Liver (tissue), 9 donors: Measurements from ENCODE around the gene LRRC8B. TPM values are rescaled to one million over a fixed set of nuclear protein-coding genes. Genes with fewer than 3 reads are reported as not detected.

Experiments used
- DNase-seq: peaks from one replicate; pipeline ENCODE4 v3.0.0-alpha.2; 2017; ENCODE audit warnings: low spot score
- H3K27ac ChIP-seq, 2 donors: one replicate each; pipeline ENCODE4 v1.7.0; 2013; ENCODE audit warnings: inconsistent platforms in 2 of 2, low read length in 2 of 2, control low read depth in 1 of 2, low read depth in 1 of 2, mild to moderate bottlenecking in 1 of 2
- H3K27me3 ChIP-seq, 4 donors: one replicate each; pipeline versions ENCODE4 v1.6.1 to v1.7.0; 2013; ENCODE audit warnings: low read length in 3 of 4, inconsistent platforms in 1 of 4, mild to moderate bottlenecking in 1 of 4, moderate library complexity in 1 of 4; ENCODE audit not compliant: control insufficient read depth in 4 of 4, insufficient read depth in 4 of 4
- H3K36me3 ChIP-seq, 4 donors: one replicate each; pipeline versions ENCODE4 v1.6.1 to v1.7.0; 2013; ENCODE audit warnings: low read length in 3 of 4, mild to moderate bottlenecking in 3 of 4, low read depth in 1 of 4, moderate library complexity in 1 of 4; ENCODE audit not compliant: control insufficient read depth in 4 of 4, insufficient read depth in 3 of 4
- H3K4me1 ChIP-seq, 4 donors: one replicate each; pipeline versions ENCODE4 v1.6.1 to v1.7.0; 2013; ENCODE audit warnings: low read length in 3 of 4, mild to moderate bottlenecking in 3 of 4, moderate library complexity in 1 of 4; ENCODE audit not compliant: control insufficient read depth in 4 of 4, insufficient read depth in 4 of 4
- H3K4me3 ChIP-seq, 3 donors: one replicate each; pipeline versions ENCODE4 v1.6.1 to v1.7.0; 2013; ENCODE audit warnings: low read length in 3 of 3, control low read depth in 1 of 3, low read depth in 1 of 3, mild to moderate bottlenecking in 1 of 3
- H3K9ac ChIP-seq, 2 donors: one replicate each; pipeline ENCODE4 v1.7.0; 2013; ENCODE audit warnings: low read length in 2 of 2, mild to moderate bottlenecking in 2 of 2, moderate library complexity in 2 of 2, control low read depth in 1 of 2, low read depth in 1 of 2
- H3K9me3 ChIP-seq, 4 donors: one replicate each; pipeline versions ENCODE4 v1.6.1 to v1.7.0; 2013; ENCODE audit warnings: low read length in 3 of 4; ENCODE audit not compliant: control insufficient read depth in 4 of 4
- EGR1 ChIP-seq, 2 donors: IDR thresholded peaks; 2 replicates each; pipeline ENCODE4 v1.6.1; 2016 to 2018; ENCODE audit warnings: antibody characterized with exemption in 2 of 2, low read depth in 2 of 2
- FOXA1 ChIP-seq: IDR thresholded peaks from 2 replicates; pipeline ENCODE4 v1.6.1; 2016; ENCODE audit warnings: antibody characterized with exemption
- FOXA2 ChIP-seq: IDR thresholded peaks from 2 replicates; pipeline ENCODE4 v1.6.1; 2016; ENCODE audit warnings: antibody characterized with exemption
- GABPA ChIP-seq, 2 donors: IDR thresholded peaks in 1 of 2; conservative IDR thresholded peaks in 1 of 2; 2 replicates each; pipeline ENCODE4 v1.6.1; 2016; ENCODE audit warnings: antibody characterized with exemption in 2 of 2, mild to moderate bottlenecking in 1 of 2, moderate library complexity in 1 of 2
- HNF4A ChIP-seq, 2 donors: conservative IDR thresholded peaks; 2 replicates each; pipeline ENCODE4 v1.6.1; 2016; ENCODE audit warnings: antibody characterized with exemption in 2 of 2, mild to moderate bottlenecking in 2 of 2
- HNF4G ChIP-seq: IDR thresholded peaks from 2 replicates; pipeline ENCODE4 v1.6.1; 2016; ENCODE audit warnings: antibody characterized with exemption
- JUND ChIP-seq, 2 donors: IDR thresholded peaks; 2 replicates each; pipeline ENCODE4 v1.6.1; 2016; ENCODE audit warnings: antibody characterized with exemption in 2 of 2
- NR2F2 ChIP-seq: IDR thresholded peaks from 2 replicates; pipeline ENCODE4 v1.6.1; 2016; ENCODE audit warnings: antibody characterized with exemption
- RAD21 ChIP-seq, 2 donors: IDR thresholded peaks; 2 replicates each; pipeline ENCODE4 v1.6.1; 2016; ENCODE audit warnings: antibody characterized with exemption in 2 of 2, mild to moderate bottlenecking in 2 of 2
- RXRA ChIP-seq, 2 donors: IDR thresholded peaks; 2 replicates each; pipeline ENCODE4 v1.6.1; 2017 to 2018; ENCODE audit warnings: antibody characterized with exemption in 2 of 2, mild to moderate bottlenecking in 1 of 2
- SP1 ChIP-seq: IDR thresholded peaks from 2 replicates; pipeline ENCODE4 v1.6.1; 2018; ENCODE audit warnings: antibody characterized with exemption, mild to moderate bottlenecking
- TAF1 ChIP-seq: conservative IDR thresholded peaks from 2 replicates; pipeline ENCODE4 v1.6.1; 2016; ENCODE audit warnings: antibody characterized with exemption, mild to moderate bottlenecking
- YY1 ChIP-seq: IDR thresholded peaks from 2 replicates; pipeline ENCODE4 v1.6.1; 2016; ENCODE audit warnings: antibody characterized with exemption, mild to moderate bottlenecking
- WGBS: extraction: QIAGEN DNeasy Blood & Tissue Kit; methylation state at CpG from one replicate; pipeline ENCODE4 v1.1.7; 2013; 5-methylcytosine and 5-hydroxymethylcytosine counted together
- polyA plus RNA-seq, 2 donors: library from polyadenylated mRNA; stranded (reverse) in 1 of 2; unstranded in 1 of 2; fragments of 200-250 nt in 1 of 2; fragments of >200 nt in 1 of 2; fragmentation: Nextera tagmentation in 1 of 2; extraction: Ambion mirVana in 1 of 2; gene quantifications; one replicate each; pipeline versions ENCODE4 v1.2.1 to v1.2.3, GENCODE V29; 2013 to 2015
- total RNA-seq, 2 donors: library from RNA; depleted of rRNA; stranded (reverse); fragments of >200 nt; gene quantifications; one replicate each; pipeline ENCODE4 v1.2.3, GENCODE V29; 2014
- TF ChIP-seq, protein P1 (sequence below): fragments of 150-350 bp; IDR thresholded peaks from 2 replicates; pipeline ENCODE4 v1.5.1; 2017; ENCODE audit warnings: improper control_type of control experiment, low read depth, low read length; ENCODE audit not compliant: missing input control
- TF ChIP-seq, protein P2 (sequence below): IDR thresholded peaks from 2 replicates; pipeline ENCODE4 v1.6.1; 2016; ENCODE audit warnings: antibody characterized with exemption
- TF ChIP-seq, protein P3 (sequence below): IDR thresholded peaks from 2 replicates; pipeline ENCODE4 v1.6.1; 2016; ENCODE audit warnings: antibody characterized with exemption
- TF ChIP-seq, protein P4 (sequence below): IDR thresholded peaks from 2 replicates; pipeline ENCODE4 v1.6.1; 2016; ENCODE audit warnings: antibody characterized with exemption
- TF ChIP-seq, protein P5 (sequence below): IDR thresholded peaks from 2 replicates; pipeline ENCODE4 v1.6.1; 2016; ENCODE audit warnings: antibody characterized with exemption, mild to moderate bottlenecking
- donor health status: healthy.
- donor health status: healthy.
- donor health status: healthy.
- donor health status: healthy.
- donor health status: healthy.

The LRRC8B gene
- total and polyA plus RNA-seq, 4 donors: 1.2 to 4.3 (median 2.5) TPM

DNA sequence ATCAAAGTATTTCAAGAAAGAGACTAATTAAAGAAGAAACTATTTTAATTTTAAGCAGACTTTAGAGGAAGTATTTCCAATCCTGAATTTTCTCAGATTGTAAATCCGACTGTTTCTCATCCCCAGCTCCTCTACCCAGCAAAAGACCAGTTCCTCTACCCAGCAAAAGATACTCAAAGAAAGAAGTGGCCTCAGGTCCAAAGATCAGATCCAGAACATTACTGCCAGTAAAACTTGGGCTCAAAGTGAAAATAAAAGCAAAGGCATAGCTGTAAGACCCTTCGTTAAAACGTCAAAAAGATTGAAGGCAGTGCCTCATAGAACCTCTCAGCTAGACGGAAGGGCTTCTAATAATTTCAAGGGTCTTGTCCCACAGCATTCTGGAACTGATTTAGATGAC lies 50.0 kb downstream of the LRRC8B start (continued):
- TF ChIP-seq, protein P1, sequence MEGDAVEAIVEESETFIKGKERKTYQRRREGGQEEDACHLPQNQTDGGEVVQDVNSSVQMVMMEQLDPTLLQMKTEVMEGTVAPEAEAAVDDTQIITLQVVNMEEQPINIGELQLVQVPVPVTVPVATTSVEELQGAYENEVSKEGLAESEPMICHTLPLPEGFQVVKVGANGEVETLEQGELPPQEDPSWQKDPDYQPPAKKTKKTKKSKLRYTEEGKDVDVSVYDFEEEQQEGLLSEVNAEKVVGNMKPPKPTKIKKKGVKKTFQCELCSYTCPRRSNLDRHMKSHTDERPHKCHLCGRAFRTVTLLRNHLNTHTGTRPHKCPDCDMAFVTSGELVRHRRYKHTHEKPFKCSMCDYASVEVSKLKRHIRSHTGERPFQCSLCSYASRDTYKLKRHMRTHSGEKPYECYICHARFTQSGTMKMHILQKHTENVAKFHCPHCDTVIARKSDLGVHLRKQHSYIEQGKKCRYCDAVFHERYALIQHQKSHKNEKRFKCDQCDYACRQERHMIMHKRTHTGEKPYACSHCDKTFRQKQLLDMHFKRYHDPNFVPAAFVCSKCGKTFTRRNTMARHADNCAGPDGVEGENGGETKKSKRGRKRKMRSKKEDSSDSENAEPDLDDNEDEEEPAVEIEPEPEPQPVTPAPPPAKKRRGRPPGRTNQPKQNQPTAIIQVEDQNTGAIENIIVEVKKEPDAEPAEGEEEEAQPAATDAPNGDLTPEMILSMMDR: no peak
- TF ChIP-seq GABPA (IDR thresholded peaks at IDR 0.05 in 1 of 2, conservative IDR thresholded peaks at IDR 0.05 in 1 of 2): no peak
- no peak for TF ChIP-seq TAF1
- no peak for TF ChIP-seq FOXA1
- no peak for TF ChIP-seq RAD21 (IDR thresholded peaks at IDR 0.05)
- TF ChIP-seq RXRA (IDR thresholded peaks at IDR 0.05): no peak
- TF ChIP-seq FOXA2: no peak
- TF ChIP-seq, protein P2, sequence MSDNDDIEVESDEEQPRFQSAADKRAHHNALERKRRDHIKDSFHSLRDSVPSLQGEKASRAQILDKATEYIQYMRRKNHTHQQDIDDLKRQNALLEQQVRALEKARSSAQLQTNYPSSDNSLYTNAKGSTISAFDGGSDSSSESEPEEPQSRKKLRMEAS: no peak

DNA sequence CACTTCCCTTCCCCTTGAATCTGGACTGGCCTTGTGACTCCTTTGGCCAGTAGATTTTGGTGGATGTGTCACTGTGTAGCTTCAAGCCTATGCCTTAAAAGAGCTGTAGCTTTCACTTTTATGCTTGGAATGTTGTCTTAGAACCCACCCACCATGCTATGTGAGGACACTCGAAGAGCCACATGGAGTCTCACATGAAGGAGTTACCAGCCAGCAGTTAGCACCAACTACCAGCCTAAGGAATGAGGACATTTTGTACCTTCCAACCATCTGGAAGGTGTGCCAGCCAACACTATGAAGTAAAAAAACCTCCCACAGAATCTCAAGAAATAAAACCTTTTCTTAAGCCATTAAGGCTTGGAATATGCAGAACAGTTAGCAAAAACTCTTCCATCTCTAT lies 50.6 kb downstream of the LRRC8B start:
- Histone ChIP-seq H3K4me3 (no peak overlapping the region), H3K27me3 (no peaks in the 10 kb centered on the region), H3K4me1 (peaks cover 0 to 3% (median 0%) of the 10 kb centered on the region in 4 donors), H3K36me3 (no peaks in the 10 kb centered on the region), H3K9ac (no peak overlapping the region), H3K27ac (peak overlapping the region in 1 of 2 donors; percentile 11), H3K9me3 (no peaks in the 10 kb centered on the region)
- TF ChIP-seq HNF4A (conservative IDR thresholded peaks at IDR 0.05) (no peak), YY1 (no peak), RXRA (IDR thresholded peaks at IDR 0.05) (no peak), RAD21 (IDR thresholded peaks at IDR 0.05) (no peak), EGR1 (IDR thresholded peaks at IDR 0.05; ENCODE audit: low read depth in 2 of 2) (no peak)
- TF ChIP-seq, protein P3, sequence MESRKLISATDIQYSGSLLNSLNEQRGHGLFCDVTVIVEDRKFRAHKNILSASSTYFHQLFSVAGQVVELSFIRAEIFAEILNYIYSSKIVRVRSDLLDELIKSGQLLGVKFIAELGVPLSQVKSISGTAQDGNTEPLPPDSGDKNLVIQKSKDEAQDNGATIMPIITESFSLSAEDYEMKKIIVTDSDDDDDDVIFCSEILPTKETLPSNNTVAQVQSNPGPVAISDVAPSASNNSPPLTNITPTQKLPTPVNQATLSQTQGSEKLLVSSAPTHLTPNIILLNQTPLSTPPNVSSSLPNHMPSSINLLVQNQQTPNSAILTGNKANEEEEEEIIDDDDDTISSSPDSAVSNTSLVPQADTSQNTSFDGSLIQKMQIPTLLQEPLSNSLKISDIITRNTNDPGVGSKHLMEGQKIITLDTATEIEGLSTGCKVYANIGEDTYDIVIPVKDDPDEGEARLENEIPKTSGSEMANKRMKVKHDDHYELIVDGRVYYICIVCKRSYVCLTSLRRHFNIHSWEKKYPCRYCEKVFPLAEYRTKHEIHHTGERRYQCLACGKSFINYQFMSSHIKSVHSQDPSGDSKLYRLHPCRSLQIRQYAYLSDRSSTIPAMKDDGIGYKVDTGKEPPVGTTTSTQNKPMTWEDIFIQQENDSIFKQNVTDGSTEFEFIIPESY: no peak
- WGBS: 95% methylated on average over 1 of the region's 1 CpG
- no peak for DNase-seq

DNA sequence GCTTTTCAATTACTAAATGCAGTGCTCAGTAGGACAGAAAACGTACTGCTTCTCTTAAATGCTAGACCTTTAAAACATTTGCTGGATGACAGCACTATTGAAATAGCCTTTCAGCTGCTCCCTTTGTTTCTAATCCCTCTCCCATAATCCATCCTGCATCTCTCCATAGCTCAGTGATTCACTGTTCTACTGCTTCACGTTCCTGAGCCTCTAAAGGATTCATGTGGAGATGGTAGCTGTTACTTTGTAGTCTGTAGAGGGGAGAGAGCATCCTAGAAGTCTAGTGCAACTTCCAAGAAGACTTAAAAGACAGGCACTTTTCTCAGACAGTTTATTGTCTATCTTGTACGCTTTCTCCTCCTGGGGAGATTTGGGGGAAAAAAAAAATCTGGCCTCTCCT lies 51.4 kb downstream of the LRRC8B start:
- 93% methylated on average over 3 of the region's 3 CpGs for WGBS
- DNase-seq: no peak
- TF ChIP-seq, protein P1: no peak
- TF ChIP-seq FOXA2 (no peak), HNF4A (conservative IDR thresholded peaks at IDR 0.05) (no peak), RAD21 (IDR thresholded peaks at IDR 0.05) (no peak), YY1 (no peak), FOXA1 (no peak), HNF4G (no peak), SP1 (no peak), EGR1 (IDR thresholded peaks at IDR 0.05; ENCODE audit: low read depth in 2 of 2) (no peak), NR2F2 (no peak), JUND (IDR thresholded peaks at IDR 0.05) (no peak)
- TF ChIP-seq, protein P4, sequence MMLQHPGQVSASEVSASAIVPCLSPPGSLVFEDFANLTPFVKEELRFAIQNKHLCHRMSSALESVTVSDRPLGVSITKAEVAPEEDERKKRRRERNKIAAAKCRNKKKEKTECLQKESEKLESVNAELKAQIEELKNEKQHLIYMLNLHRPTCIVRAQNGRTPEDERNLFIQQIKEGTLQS: no peak
- TF ChIP-seq, protein P2: no peak
- TF ChIP-seq, protein P3: no peak
- TF ChIP-seq, protein P5, sequence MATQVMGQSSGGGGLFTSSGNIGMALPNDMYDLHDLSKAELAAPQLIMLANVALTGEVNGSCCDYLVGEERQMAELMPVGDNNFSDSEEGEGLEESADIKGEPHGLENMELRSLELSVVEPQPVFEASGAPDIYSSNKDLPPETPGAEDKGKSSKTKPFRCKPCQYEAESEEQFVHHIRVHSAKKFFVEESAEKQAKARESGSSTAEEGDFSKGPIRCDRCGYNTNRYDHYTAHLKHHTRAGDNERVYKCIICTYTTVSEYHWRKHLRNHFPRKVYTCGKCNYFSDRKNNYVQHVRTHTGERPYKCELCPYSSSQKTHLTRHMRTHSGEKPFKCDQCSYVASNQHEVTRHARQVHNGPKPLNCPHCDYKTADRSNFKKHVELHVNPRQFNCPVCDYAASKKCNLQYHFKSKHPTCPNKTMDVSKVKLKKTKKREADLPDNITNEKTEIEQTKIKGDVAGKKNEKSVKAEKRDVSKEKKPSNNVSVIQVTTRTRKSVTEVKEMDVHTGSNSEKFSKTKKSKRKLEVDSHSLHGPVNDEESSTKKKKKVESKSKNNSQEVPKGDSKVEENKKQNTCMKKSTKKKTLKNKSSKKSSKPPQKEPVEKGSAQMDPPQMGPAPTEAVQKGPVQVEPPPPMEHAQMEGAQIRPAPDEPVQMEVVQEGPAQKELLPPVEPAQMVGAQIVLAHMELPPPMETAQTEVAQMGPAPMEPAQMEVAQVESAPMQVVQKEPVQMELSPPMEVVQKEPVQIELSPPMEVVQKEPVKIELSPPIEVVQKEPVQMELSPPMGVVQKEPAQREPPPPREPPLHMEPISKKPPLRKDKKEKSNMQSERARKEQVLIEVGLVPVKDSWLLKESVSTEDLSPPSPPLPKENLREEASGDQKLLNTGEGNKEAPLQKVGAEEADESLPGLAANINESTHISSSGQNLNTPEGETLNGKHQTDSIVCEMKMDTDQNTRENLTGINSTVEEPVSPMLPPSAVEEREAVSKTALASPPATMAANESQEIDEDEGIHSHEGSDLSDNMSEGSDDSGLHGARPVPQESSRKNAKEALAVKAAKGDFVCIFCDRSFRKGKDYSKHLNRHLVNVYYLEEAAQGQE: no peak

More for the DNA sequence above, 51.4 kb downstream of the LRRC8B start:
- Histone ChIP-seq H3K9me3 (no peaks in the 10 kb centered on the region), H3K27me3 (no peaks in the 10 kb centered on the region), H3K27ac (no peak overlapping the region), H3K36me3 (no peaks in the 10 kb centered on the region), H3K4me3 (no peak overlapping the region), H3K9ac (no peak overlapping the region), H3K4me1 (peaks cover 0 to 3% (median 0%) of the 10 kb centered on the region in 4 donors)
